Hematopoietic multipotent progenitor cell (in vitro differentiated cells): ENCODE results near the gene PDE11A. TPM values are rescaled to one million over a fixed set of nuclear protein-coding genes. Genes with fewer than 3 reads are reported as not detected.

Experiments
- DNase-seq, 3 donors: peaks; one replicate each; pipeline ENCODE4 v3.0.0-alpha.2; 2011 to 2015; ENCODE audit warnings: low read depth in 2 of 3, low spot score in 2 of 3
- total RNA-seq: library from RNA; depleted of rRNA; stranded (reverse); fragments of >200 nt; gene quantifications from one replicate; pipeline ENCODE4 v1.2.3, GENCODE V29; 2012

Gene PDE11A
- total RNA-seq, 1 donor = under 0.01 TPM

DNA sequence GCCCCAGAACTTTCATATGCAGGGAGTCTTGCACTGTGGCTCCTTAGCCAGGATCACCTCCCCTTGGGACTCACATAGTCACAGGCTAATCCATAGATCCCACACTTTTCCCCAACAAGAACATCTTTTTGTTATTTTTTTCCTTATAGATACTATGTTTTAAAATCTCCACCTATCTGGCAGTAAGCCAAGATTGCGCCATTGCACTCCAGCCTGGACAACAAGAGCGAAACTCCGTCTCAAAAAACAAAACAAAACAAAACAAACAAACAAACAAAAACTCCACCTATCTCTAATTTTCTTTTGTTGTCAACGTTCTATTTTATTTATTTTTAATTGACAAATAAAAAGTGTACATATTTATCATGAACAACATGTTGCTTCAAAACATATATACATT is 141.7 kb downstream of the PDE11A start:
- no peak for DNase-seq

DNA sequence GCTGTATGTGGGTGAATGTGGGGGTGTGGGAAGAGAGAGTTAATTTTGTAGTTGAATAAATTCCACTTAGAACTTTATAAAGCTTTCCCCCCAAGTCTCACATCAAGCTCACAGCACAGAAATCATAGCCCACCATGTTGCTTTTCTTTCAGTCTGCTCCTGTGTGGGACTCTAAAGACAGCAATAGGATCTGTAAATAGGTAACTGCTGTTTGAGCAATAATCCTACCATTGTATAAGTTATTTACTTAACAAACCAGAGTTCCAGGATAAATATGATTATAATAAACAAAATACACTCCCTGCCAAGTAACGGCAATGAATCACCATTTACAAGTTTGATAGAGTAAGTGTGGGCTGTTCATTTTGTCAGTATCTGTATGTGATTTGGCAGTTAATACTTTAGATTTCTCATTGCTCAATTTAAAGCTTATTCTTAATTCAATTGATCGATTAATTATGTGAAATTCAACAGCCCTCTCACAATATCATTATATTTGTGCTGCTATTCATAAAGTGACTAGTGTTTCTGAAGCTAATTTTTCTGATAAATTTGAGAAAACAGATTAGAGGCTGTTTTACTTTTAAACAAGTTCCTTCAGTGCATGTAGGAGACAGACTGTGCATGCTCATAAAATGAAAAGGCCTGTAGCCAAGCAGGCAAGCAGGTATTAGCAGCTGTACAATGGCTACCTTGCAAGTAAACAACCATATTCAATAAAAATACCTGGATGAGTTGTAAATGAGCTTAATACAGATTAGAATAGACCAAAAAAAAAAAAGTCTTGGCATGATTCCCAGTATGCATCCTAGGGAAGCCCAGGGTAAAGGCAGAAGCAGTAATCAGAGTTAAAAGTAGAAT is 142.7 kb downstream of the PDE11A start:
- no peak for DNase-seq

DNA sequence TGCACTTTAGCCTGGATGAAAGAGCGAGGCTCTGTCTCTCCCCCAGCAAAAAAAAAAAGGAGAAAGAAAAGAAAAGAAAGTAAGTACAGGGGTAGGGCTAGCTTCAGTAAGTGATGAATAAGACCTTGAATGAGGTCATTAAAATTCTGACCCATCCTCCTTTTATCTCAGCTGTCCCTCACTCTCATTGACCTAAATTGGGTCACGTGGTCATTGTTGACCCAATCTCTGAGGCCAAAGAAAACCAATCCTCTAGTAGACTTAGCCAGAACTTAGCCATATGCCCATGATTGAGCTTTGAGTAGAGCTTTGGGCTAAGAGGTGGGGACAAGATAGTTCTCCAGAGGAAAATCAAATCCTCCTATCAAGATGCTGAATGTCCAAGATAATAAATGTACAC is 149.3 kb downstream of the PDE11A start:
- no peak for DNase-seq

DNA sequence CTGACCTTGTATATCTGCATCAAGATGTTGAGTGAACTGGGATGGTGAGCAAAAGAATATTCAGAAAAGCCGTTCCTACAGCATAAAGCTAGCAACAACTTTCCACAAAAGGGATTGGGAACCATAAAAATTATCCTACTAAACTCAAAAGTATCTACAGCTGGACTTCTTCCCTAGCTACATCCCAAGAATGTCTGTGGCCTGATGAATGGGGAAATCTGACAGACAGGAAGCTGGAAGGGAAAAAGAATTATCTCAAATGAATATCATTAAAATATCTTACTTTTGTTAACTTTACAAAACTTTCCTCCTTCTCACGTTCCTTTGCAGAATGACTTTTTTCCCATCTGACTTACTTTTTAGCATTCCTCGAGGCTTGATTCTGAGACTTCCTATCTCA is 150.9 kb downstream of the PDE11A start:
- DNase-seq = no peak

DNA sequence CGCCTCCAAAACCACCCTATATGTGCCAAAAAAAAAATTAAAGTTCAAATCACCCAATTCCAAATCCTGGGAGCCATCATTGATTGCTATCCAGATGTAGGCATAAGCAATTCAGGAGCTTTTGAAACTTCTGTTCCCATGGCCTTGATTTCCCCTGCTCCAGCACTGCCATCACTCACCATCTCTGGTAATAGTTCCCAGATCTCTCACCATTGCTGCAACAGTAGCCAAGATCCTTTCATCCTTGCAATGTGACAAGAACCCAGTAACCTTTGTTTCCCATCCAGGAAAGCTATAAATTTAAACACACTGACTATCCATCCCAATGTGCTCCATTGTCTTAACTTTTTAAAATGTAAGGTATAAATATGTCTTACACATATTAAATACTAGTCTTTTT is 155.4 kb downstream of the PDE11A start:
- no peak for DNase-seq

DNA sequence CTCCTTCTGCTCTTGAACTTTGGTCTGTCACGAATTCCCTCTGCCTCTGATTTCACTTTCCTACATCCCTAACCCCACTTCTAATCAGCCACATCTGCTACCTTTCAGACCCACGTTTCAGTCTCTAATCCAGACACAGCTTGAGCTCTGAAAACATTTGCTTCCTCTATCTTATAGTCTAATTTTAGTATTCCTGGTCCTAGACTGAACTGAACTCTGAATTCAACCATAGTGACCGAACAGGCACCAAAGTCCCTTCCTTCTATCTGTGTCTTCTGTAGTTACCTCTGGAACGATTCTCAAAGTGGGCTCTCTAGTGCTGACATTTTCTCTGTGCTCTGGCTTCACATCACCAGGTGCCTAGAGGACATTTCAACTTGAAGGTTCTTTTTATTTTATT is 156.2 kb downstream of the PDE11A start:
- no peak for DNase-seq

DNA sequence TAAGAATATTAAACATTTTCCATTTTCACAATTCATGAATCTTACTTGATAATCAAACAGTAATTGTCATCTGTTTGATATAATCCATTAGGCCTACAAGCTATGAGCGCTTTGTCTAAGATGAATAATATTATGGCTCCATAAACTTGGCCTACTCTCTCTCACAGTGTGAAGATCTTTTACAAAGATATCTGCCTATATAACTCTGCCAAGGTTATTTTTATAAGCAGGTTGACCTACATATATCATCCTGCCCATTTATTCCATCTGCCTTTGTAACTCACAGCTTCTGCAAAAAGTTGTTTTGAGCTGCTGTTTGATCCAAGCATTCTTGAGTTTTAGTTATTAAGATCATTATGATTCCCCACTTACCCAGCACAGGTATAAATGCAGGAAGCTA is 158.3 kb downstream of the PDE11A start:
- no peak for DNase-seq

DNA sequence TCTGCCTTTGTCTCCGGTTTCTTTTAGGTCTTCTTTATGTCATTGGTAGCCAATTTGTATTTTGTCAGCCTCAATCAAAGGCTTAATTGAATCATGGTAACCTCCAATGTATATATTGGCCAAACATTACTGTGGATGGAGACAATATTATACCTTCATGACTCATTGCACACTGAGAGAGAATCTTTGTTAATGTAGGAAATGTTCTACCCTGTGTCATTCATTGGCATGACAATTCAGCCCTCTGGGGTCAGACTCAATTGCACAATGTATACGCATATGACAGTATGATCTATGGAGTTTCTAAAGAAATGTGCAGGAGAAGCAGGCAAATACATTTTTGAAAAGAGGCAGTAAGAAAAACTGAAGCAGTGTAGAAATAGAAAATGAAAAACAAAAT is 162.6 kb downstream of the PDE11A start:
- no peak for DNase-seq

DNA sequence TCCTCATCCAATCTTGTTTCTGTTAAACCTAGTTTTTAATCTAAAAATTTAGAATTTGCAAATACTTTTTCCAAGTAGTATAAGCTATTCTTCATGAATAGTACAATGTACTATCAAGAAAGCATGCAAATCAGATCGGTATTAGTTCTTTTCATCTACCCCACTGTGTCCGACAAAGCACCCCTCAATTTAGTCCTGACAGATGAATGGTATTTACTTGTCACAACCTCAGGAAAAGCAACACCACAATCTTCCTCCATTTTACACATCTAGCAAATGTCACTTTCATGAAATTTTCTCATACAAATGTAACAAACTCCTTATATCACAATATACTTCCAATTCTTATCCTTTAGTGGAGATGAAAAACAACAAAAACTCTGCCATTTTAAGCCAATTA is 163.8 kb downstream of the PDE11A start:
- DNase-seq = no peak

DNA sequence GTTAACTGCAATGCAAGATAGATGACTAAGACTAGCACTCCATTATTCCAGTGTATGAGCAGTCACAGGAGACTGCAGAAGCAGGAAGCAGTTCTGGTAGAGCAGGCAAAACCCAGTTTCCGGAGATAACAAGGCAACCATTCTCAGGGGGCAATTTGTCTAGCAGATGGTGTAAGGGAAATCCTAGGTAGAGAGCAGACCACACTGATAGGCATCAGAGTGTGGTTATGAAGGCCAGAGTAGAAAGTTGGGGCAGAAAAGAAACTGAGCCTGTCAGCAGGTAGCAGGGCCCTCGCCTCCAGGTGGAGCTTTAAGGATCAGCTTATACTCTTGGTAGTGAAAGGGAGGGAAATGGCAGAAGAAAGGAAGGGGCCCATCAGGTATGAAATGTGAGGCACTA is 164.4 kb downstream of the PDE11A start:
- peak in 2 of 3 donors; percentile 79 to 90 for DNase-seq

DNA sequence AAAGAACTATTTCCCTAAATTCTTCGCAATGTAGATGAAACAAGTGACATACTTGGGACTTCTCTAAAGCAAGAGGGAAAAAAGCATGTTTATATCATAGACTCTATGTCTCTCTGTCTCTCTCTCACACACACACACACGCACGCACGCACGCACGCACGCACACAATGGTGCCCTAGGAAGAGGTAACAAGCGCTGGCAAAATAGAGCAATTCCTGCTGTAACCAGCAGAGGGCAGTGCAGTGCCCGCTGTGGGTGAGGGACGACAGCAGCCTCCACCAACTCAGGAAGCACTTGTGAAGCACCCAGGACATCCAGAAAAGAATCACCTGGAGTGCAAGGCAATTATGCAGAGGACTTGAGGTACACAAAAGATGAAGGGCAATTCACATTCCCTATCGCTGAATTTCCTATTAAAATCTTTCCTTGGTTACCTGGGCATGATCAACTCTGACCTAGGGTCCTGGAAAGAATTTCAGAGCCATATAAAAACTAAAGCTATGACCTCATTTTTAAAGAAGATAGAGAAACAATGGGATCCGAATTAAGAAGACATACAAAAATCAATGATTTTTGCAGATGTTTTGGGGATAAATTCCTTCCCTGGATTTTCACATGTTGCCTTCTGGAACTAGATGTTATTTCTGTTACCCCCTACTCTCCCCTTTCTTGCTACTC is 166.4 kb downstream of the PDE11A start:
- DNase-seq = peak; percentile 23 to 72 (median 57)

DNA sequence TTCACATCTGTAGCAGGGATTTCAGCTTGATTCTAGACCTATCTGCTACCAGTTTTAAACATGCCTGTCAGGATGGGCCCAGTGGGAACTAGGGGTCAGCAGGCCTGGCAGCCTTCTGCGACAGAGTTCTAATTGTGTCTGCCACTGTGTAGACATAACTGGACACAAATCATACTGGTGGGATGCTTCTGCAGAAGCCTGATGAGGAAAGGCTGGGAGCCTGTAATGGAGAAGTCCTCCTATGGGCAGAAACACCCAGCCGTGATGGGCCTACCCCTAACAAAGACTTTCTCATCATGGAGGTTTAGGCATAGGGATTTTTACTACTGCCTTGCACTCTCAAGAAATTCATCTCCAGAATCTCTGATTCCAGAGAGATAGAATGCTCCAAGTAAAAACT is 166.9 kb downstream of the PDE11A start:
- DNase-seq = no peak

DNA sequence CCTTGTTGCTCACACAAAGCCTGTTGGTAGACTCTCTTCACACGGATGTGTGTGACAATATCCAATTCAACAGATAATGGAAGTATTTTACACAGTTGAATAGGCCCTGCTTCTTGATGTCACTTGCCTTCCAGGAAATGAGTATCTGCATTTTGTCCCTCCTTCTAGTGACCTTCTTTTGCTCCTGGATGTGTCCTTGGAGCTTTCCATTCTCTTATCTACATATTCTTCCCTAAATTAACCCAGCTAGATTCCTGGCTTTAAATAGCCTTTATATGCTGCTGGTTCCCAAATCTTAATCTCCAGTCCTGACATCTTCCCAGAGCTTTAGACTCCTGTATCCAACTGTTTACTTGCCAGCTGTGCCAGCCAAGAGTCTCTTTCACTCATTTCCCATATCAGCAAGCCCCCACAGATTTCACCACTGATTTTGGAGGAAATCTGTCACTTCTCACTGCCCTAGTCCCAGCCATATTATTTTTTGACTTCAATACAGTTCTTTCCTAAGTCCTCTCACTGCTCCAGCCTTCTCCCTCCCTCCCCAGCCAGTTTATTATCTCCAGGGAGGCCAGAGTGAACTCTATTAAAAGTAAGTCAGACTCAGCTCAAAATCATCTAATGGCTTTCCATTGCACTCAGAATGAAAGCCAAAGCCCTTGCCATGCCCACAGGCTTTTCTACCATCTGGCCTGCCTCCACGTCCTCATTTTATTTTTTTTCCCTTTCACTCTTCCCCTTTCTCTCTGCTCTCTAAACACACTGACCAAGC is 170.0 kb downstream of the PDE11A start:
- no peak for DNase-seq

DNA sequence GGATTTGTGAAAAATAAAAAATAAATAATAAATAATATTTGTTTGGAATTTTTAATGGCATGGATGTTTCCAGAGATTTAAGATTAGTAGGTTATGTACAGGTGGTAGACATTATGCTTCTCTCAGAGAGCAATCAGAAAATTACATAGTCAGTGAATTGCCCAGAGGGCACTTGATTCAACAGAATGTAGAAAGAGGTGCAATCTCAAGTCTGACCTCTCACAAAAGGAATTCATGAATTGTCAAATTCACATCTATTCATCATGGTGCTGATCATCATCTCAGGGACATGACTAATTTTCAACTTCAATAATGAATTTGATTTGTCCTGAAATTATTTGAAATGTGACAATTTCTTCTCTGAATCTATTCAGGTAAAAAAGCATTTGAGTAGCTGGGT is 172.5 kb downstream of the PDE11A start:
- DNase-seq = no peak

DNA sequence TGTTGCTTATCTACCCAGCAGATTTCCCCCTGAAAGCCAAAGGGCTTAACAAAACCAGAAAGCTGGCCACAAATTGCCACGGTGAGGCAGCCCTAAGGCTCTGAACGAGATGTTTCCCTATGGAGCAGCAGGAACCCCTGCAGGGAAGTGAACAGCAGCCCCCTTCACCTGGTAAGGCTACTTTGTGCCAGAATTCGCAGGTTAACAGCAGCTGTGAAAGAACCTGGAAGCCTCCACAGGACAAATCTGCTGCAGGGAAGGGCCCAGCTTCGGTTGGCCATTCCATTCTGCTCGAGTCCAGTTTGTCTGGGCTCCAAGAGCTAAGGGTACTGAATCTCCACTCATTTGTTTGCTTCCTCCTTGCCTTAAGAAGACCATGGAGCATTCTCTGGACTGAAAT is 175.3 kb downstream of the PDE11A start:
- no peak for DNase-seq

DNA sequence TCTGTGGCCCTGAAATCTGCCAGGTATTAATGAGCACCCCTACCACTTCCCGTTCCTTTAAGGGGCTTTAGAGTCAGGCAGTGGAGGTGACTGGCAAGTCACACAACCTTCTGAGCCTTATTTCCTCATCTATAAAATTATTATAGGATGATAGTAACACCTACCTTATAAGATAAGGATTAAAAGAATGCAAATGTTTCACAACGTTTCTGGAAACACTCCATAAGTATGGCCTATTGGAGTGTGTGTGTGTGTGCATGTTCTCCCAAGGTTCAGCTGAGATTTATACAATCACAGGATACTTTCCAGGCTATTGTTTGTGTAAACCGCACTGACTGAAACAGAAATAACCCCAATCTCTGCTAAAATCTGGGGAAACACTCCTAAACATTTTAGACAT is 176.0 kb downstream of the PDE11A start:
- no peak for DNase-seq

DNA sequence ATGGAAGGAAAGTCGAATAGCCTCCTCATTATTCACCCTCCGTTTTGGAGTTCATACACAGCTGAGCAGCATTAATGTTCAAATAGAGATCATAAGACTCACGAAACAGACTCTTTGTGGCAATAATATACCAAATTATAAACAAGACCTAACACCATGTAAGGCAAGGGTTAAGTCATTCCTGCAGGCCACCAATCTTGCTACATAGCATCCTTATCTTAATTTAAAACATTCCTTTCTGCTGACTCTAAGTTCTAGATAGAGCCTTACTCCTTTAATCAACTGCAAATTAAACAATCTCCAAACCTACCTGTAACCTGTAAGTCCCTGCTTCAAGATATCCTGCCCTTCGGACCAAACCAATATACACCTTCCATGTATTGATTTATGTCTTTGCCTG is 178.0 kb downstream of the PDE11A start:
- DNase-seq = no peak

DNA sequence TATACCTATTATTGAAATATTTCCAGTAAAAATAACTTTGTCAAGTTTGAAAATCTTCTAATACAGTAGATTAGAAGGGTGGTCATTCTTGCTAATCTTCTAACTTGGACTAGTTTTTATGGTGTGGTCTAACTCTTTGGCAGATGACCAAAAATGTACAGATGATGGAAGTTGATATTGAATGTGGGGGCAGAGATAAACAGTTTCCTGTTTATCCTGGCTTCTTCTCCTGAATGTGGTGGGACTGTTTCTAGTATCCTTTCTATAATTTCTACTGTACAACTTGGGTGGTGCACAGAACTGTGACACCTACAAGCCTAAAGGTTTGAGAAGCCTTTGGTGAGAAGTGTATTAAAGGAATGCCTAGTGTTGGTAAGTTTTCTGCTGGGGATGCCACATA is 178.7 kb downstream of the PDE11A start:
- peak in 2 of 3 donors; percentile 19 to 59 for DNase-seq

DNA sequence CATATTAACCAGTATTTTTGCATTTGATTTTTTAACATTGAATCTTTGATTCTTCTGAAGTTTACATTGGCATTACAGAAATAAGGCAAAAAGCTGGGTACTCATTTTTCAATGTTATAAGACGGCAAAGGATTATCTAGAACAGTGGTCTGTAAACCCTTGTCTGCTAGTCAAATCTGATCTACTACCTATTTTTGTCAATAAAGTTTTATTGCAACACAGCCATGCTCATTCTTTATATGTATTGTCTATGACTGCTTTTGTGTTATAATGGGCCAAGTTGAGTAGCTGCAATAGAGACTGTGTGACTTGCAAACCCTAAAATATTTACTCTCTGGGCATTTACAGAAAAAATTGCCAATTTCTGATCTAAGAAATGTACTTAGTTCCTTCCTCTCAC is 181.0 kb downstream of the PDE11A start:
- no peak for DNase-seq

DNA sequence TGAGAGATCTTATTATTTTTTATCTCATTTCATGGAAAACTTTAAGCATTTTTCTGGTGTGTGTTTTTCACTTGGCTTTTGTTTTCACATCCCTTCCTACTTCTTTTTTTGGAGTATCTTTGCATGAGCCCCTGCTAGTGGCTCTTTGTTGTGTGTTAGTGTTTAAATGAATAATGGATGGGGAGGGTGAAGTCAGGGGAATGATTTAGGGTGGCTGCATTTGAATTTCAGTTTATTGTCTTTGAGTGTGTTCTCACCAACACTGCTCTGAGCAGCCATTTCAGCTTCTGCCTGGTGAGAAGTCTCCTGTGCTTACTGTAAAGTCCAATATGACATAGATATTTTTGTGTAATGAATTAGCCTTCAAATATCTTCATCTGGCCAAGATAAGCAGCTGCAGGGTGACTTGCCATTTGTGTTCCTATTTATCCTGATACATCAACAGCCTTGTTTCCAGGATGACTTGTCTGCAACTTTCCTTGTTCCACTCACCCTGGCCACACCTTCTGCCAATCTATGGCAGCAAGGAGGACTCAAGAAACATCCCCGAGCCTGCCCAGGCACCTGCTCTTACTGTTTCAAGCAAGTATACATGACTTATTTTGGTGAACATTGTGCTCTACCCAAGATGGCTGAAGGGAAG is 182.6 kb downstream of the PDE11A start:
- no peak for DNase-seq

DNA sequence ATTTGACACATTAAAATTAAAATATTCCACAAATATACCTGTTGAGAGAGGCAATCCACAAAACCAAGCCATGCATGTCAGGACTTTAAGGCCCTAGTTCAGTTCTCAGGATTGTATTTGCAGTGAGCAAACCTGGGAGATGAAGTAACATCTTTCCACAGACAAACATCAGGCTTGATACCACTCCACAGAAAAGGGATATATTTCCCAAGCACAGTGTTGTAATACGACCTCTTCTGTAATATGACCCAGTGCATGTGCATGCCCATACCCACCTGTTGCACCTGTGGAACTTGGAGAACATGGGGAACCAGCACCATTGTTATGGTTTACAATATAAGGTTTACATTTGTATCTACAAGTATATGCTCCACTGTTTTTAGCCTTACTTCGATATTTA is 184.0 kb downstream of the PDE11A start:
- DNase-seq = no peak
